Gastrocnemius medialis (tissue), 4 donors: ENCODE data around the gene TSPAN7.

Source experiments
- POLR2A ChIP-seq, 2 donors: fragments of 450-650 bp; IDR thresholded peaks; one replicate each; pipeline ENCODE4 v1.6.1; 2017; ENCODE audit warnings: antibody characterized with exemption in 2 of 2, mild to moderate bottlenecking in 2 of 2, moderate library complexity in 2 of 2
- TF ChIP-seq, protein P1 (sequence below), 5 experiments: fragments of 450-650 bp in 3 of 5; fragments of 200-600 bp in 2 of 5; sonication (generic) in 2 of 5; IDR thresholded peaks in 4 of 5; conservative IDR thresholded peaks in 1 of 5; 1 replicate in 4 of 5; 2 replicates in 1 of 5; pipeline ENCODE4 v1.5.1; 2016 to 2019; ENCODE audit warnings: antibody characterized with exemption in 5 of 5, mild to moderate bottlenecking in 3 of 5, moderate library complexity in 3 of 5

DNA sequence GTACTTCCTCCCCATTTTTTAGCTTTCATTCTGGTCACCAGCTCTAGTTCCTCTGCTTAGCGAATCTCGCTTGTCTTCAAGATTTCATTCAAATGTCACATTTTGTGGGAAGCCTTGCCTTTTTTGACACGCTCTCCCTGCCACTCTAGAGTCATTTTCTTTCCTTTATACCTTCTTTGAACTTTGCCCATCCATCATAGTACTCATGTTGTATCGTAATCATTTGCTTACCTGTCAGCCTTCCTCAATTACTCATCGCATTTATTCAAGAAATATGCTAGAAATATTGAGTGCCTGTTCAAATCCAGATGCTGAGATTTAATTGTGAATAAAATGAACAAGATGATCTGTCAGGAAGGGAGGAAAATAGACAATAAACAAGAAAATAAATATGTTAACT, 21.8 kb downstream of the TSPAN7 start:
- TF ChIP-seq, protein P1, sequence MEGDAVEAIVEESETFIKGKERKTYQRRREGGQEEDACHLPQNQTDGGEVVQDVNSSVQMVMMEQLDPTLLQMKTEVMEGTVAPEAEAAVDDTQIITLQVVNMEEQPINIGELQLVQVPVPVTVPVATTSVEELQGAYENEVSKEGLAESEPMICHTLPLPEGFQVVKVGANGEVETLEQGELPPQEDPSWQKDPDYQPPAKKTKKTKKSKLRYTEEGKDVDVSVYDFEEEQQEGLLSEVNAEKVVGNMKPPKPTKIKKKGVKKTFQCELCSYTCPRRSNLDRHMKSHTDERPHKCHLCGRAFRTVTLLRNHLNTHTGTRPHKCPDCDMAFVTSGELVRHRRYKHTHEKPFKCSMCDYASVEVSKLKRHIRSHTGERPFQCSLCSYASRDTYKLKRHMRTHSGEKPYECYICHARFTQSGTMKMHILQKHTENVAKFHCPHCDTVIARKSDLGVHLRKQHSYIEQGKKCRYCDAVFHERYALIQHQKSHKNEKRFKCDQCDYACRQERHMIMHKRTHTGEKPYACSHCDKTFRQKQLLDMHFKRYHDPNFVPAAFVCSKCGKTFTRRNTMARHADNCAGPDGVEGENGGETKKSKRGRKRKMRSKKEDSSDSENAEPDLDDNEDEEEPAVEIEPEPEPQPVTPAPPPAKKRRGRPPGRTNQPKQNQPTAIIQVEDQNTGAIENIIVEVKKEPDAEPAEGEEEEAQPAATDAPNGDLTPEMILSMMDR (IDR thresholded peaks at IDR 0.05 in 4 of 5, conservative IDR thresholded peaks at IDR 0.05 in 1 of 5) = no peak
- no peak for TF ChIP-seq POLR2A (IDR thresholded peaks at IDR 0.05)
